SU-DHL-6 (cell line): ENCODE results near the gene PLSCR5.

ENCODE experiments used
- H2AFZ ChIP-seq: fragments of 200-600 bp; sonication (generic); 2 replicates; pipeline ENCODE4 v1.6.1; 2014; ENCODE audit warnings: low read depth, mild to moderate bottlenecking, moderate library complexity, mixed read lengths, antibody characterized with exemption, low read length; ENCODE audit not compliant: severe bottlenecking
- H3F3A ChIP-seq: fragments of 200-600 bp; shearing (Covaris generic); 2 replicates; pipeline ENCODE4 v1.6.0; 2016; ENCODE audit warnings: antibody characterized with exemption, mild to moderate bottlenecking; ENCODE audit not compliant: insufficient read depth
- H3K27ac ChIP-seq: fragments of 200-600 bp; sonication (generic); 2 replicates; pipeline ENCODE4 v1.5.1; 2016; ENCODE audit warnings: low read depth, mild to moderate bottlenecking, low read length, moderate library complexity, mixed read lengths
- H3K27me3 ChIP-seq: fragments of 200-600 bp; sonication (generic), shearing (Covaris generic); 2 replicates; pipeline ENCODE4 v1.6.0; 2014; ENCODE audit warnings: mild to moderate bottlenecking, low read length
- H3K36me3 ChIP-seq: fragments of 200-600 bp; sonication (generic); 2 replicates; pipeline ENCODE4 v1.6.1; 2014; ENCODE audit warnings: mild to moderate bottlenecking, low read length, mixed read lengths
- H3K4me2 ChIP-seq: fragments of 300-600, 200-600 bp; shearing (Covaris generic), sonication (generic); 2 replicates; pipeline ENCODE4 v1.6.0; 2014; ENCODE audit warnings: low read length, low read depth, mild to moderate bottlenecking; ENCODE audit not compliant: poor library complexity, severe bottlenecking
- H3K4me3 ChIP-seq: fragments of 200-600 bp; sonication (generic); 2 replicates; pipeline ENCODE4 v1.5.1; 2014; ENCODE audit warnings: antibody characterized with exemption, low read length, mild to moderate bottlenecking, mixed read lengths; ENCODE audit not compliant: insufficient read depth, poor library complexity, severe bottlenecking
- H3K79me2 ChIP-seq: fragments of 200-600 bp; sonication (generic); 2 replicates; pipeline ENCODE4 v1.6.1; 2014; ENCODE audit warnings: mild to moderate bottlenecking, low read length, moderate library complexity; ENCODE audit not compliant: insufficient read depth
- H3K9ac ChIP-seq: fragments of 200-600 bp; sonication (generic); 2 replicates; pipeline ENCODE4 v1.7.0; 2014; ENCODE audit warnings: mild to moderate bottlenecking, low read length
- H3K9me2 ChIP-seq: fragments of 200-600 bp; sonication (generic); replicated peaks from 2 replicates; pipeline ENCODE4 v1.6.1; 2014; ENCODE audit warnings: low read length; ENCODE audit not compliant: insufficient read depth
- H3K9me3 ChIP-seq: fragments of 200-600 bp; sonication (generic); 2 replicates; pipeline ENCODE4 v1.6.1; 2014; ENCODE audit warnings: low read length, mixed read lengths; ENCODE audit not compliant: insufficient read depth
- H4K20me1 ChIP-seq: fragments of 200-600 bp; sonication (generic); 2 replicates; pipeline ENCODE4 v1.6.1; 2014; ENCODE audit warnings: low read depth, mild to moderate bottlenecking, antibody characterized with exemption, low read length, moderate library complexity, mixed read lengths
- CTCF ChIP-seq: fragments of 200-600 bp; sonication (generic); IDR thresholded peaks from one replicate; pipeline ENCODE4 v1.5.1; 2017; ENCODE audit warnings: antibody characterized with exemption, mild to moderate bottlenecking, low read length, moderate library complexity; ENCODE audit not compliant: insufficient read depth, poor library complexity, severe bottlenecking
- EZH2phosphoT487 ChIP-seq: fragments of 200-600 bp; sonication (generic), shearing (Covaris generic); conservative IDR thresholded peaks from 2 replicates; pipeline ENCODE4 v1.6.1; 2018; ENCODE audit warnings: mild to moderate bottlenecking, antibody characterized with exemption, low read length, moderate library complexity, mixed read lengths

PLSCR5 gene

GRCh38 chr3:146561463-146561862 is 43.7 kb downstream of the PLSCR5 start:
- Histone ChIP-seq H3K79me2 (no peaks in the 10 kb centered on the region), H3K36me3 (no peaks in the 10 kb centered on the region), H3K4me2 (no peak overlapping the region), H3K9me3 (no peaks in the 10 kb centered on the region), H3K27ac (no peak overlapping the region), H3K9ac (no peak overlapping the region), H3F3A (no peaks in the 10 kb centered on the region), H3K9me2 (no peaks in the 10 kb centered on the region), H4K20me1 (no peaks in the 10 kb centered on the region), H2AFZ (no peak overlapping the region), H3K27me3 (no peaks in the 10 kb centered on the region), H3K4me3 (no peak overlapping the region)
- TF ChIP-seq CTCF (no peak), EZH2phosphoT487 (no peak)

GRCh38 chr3:146560678-146561077 is 44.5 kb downstream of the PLSCR5 start:
- H3F3A ChIP-seq = no peaks in the 10 kb centered on the region
- no peak overlapping the region for H3K4me2 ChIP-seq
- TF ChIP-seq CTCF (no peak), EZH2phosphoT487 (no peak)
- H4K20me1 ChIP-seq = no peaks in the 10 kb centered on the region
- H3K9me2 ChIP-seq = no peaks in the 10 kb centered on the region; the same call in 1 of the 2 replicates
- H3K9ac ChIP-seq = no peak overlapping the region
- H3K9me3 ChIP-seq = no peaks in the 10 kb centered on the region
- H2AFZ ChIP-seq = no peak overlapping the region
- H3K36me3 ChIP-seq = no peaks in the 10 kb centered on the region
- no peak overlapping the region for H3K27ac ChIP-seq
- H3K79me2 ChIP-seq = no peaks in the 10 kb centered on the region
- H3K4me3 ChIP-seq = no peak overlapping the region
- H3K27me3 ChIP-seq = no peaks in the 10 kb centered on the region

- Histone ChIP-seq H3K4me3 (no peak overlapping the region), H3K27ac (no peak overlapping the region), H3K36me3 (no peaks in the 10 kb centered on the region), H3K9ac (no peak overlapping the region), H3K79me2 (no peaks in the 10 kb centered on the region), H2AFZ (no peak overlapping the region), H3K9me3 (no peaks in the 10 kb centered on the region), H3K4me2 (no peak overlapping the region), H3F3A (no peaks in the 10 kb centered on the region), H3K9me2 (no peaks in the 10 kb centered on the region; the same call in 1 of the 2 replicates), H4K20me1 (no peaks in the 10 kb centered on the region), H3K27me3 (no peaks in the 10 kb centered on the region)
- TF ChIP-seq CTCF = no peak
- TF ChIP-seq EZH2phosphoT487 = no peak
Measured at GRCh38 chr3:146559388-146559787, 45.8 kb downstream of the PLSCR5 start.
